ENCODE results near the gene PALS2. TPM values are rescaled to one million over a fixed set of nuclear protein-coding genes. Genes with fewer than 3 reads are reported as not detected.

PALS2 gene
- 24.9 and 26.6 TPM in 2 replicates for total RNA-seq (2014; rRNA removed; shearing (Covaris generic))
- 9.0 and 9.9 TPM in 2 replicates for polyA plus RNA-seq (2014; cell fraction: nucleus; rRNA removed)

GRCh38 chr7:24572997-24573553 lies at the start of gene PALS2:
TSS of gene PALS2 (plus strand) at chr7:24573452. CDS start at chr7:24623668, 50,216 bp downstream.
- DNase-seq (ENCODE audit: extremely low read depth, low read depth), result peak; percentile 67

DNA sequence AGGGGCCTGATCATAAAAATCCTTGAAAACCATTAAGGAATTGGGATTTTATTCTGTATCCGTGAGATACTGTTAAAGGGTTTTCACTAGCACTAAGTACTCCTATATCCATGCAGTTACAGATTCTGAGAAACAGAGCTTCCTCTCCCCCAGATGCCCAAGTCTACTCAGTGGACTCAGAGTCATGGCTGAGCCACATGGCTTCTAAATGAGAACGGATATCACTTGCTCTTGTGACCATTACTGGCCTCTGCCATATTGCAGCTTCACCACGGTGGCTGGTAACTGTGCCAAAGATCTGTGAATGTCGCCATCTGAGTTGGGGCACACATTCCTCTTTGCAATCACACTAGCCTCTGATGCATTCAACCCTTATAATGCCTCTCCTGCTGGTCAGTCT lies 42.0 kb upstream of the PALS2 start:
- DNase-seq (ENCODE audit: extremely low read depth, low read depth), result no peak

GRCh38 chr7:24536682-24537081 lies 36.6 kb upstream of the PALS2 start:
- no peak for DNase-seq (ENCODE audit: extremely low read depth, low read depth)

DNA sequence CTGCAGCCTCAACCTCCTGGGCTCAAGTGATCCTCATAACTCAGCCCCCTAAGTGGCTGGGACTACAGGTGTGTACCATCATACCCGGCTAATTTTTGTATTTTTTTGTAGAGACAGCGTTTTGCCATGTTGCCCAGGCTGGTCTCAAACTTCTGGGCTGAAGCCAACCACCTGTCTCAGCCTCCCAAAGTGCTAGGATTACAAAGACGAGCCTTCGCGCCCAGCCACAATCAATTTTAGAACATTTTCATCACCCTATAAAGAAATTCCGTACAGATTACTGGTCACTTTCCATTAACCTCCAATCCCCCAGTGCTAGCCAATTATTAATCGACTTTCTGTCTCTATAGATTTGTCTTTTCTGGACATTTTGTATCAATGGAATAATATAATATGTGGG lies 32.3 kb upstream of the PALS2 start:
- no peak for DNase-seq (ENCODE audit: extremely low read depth, low read depth)

DNA sequence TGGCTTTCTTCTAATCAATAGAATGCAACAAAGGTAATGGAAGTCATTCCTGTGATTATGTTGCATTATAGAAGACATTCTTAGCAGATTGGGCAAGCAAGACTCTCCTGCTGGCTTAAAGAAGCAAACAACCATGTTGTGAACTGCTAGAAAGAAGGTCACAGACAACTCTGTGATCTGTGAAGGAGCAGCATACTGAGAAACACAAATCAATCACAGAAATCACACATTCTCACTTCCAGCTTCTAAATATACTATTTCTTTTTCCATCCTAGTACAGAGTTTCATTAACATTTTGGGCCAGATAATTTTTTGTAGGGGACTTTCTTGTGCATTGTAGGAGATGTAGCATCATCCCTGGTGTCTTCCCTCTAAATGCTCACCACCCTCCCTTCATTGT lies 28.0 kb upstream of the PALS2 start:
- no peak for DNase-seq (ENCODE audit: extremely low read depth, low read depth)

DNA sequence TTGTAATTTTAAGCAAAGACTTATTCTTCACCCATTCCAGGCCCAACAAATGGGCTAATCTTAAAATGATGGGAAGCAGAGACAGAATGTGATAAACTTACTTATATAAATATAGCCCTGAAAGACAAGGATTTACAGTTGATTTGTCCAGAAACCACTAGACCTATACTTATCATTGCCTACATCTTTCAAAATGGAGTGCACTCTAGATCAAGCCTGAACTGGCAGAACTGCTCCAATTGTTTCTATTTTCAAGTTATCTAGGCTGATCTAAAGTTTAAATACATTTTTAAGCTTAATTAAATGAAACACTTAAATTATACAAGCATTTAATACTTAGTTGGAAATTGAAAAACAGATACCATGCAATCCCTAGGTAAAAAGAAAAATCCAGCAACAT lies 24.9 kb upstream of the PALS2 start:
- no peak for DNase-seq (ENCODE audit: extremely low read depth, low read depth)

DNA sequence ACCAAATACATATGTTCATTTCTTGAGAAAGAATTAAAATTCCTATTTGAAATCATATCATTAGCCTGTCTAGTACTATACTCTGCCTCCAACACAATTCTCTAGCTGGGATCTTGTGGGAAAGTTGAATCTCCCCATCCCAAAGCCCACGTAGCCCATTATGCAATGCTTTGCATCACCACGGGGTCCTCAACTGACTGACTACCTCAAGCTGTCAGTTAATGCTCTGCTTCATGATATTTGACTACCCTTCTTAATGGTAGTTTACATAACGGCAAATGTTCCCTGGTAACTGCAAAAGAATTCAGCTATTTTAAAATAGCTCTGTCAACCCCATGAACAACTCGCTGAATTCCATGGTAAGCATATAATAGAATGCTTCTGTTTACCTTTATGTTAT lies 23.3 kb upstream of the PALS2 start:
- DNase-seq (ENCODE audit: extremely low read depth, low read depth), result no peak

DNA sequence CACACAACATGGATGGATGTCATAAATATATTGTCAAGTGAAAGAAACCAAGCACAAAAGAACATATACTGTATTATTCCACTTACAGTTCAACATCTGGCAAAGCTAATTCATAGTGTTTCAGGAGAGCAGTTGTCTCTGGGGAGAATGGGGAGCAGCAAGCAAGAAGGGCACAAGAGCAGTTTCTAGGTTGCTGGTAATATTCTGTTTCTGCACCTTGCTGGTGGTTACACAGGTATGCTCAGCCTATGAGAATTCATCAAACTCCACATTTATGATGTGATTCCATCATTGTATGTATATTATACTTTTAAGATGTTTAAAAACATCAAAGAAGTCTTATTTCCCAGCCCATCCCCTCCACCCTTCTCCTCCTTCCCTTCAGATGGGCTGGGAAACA lies 18.1 kb upstream of the PALS2 start:
- no peak for DNase-seq (ENCODE audit: extremely low read depth, low read depth)

- no peak for DNase-seq (ENCODE audit: extremely low read depth, low read depth)
Measured at GRCh38 chr7:24555719-24556118, 17.5 kb upstream of the PALS2 start.

- no peak for DNase-seq (ENCODE audit: extremely low read depth, low read depth)
Measured at GRCh38 chr7:24560772-24561171, 12.5 kb upstream of the PALS2 start.

DNA sequence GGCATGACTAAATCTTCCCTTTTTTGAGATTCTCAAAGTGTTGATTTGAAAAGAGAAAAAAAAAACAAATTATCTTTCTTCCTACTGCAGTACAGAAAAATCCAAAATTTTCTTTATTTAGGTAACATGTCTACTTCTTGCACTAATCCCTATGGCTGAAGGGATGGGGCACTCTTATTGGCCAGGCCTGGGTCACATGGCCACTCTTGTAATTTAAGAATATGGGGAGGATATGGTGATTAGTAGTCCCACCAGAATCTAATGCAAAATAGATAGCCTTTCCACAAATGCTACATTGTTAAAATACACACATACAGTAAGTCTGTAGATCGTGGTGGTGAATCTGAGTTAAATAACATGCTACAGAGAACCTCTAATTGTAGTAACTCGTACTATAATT lies 7.0 kb upstream of the PALS2 start:
- no peak for DNase-seq (ENCODE audit: extremely low read depth, low read depth)

DNA sequence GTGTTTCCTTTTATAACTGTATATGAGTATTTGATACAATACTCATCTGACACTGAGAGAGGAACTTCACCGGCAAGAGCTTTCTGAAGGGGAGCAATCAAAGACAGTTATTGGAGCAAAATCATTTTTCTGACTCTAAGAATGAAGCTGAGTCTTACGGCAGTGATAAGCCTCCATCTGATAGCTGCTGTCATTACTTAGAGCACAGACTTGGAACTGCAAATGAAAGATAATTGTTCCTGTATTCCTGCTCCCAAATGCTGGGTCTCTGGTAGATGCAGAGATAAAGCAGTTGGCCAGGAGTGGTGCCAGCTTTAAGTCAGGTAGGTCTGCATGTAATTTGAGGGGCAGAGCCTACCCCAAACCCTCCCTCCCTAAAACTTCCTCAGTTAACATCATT lies 2.3 kb upstream of the PALS2 start:
- no peak for DNase-seq (ENCODE audit: extremely low read depth, low read depth)

GRCh38 chr7:24572016-24572392 lies 1.2 kb upstream of the PALS2 start:
- no peak for DNase-seq (ENCODE audit: extremely low read depth, low read depth)

- no peak for DNase-seq (ENCODE audit: extremely low read depth, low read depth)
Measured at GRCh38 chr7:24572393-24572996, 757 bp upstream of the PALS2 start.

GRCh38 chr7:24573554-24574338 lies 494 bp downstream of the PALS2 start:
- no peak for DNase-seq (ENCODE audit: extremely low read depth, low read depth)

- DNase-seq (ENCODE audit: extremely low read depth, low read depth), result no peak
Measured at GRCh38 chr7:24574386-24574785, 1.1 kb downstream of the PALS2 start.

DNA sequence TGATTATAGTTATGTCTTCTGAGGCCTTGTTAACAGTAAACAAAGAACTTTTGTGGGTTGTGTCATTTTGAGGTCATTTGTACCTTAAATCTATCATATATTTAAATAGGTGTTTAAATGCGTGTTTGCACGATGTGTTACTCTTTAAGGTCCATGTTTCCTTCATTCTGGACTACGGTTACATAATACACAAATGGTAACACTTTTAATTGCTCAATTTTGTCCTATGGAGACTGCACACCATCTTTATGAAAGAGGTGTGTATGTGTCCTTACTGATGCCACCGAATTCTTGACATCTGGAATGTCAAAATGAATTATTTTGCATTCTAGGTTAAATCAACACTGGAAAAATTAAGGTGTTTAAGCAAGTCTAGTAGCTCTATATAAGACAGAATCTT lies 1.7 kb downstream of the PALS2 start:
- DNase-seq (ENCODE audit: extremely low read depth, low read depth), result no peak

GRCh38 chr7:24576171-24577025 lies 3.1 kb downstream of the PALS2 start:
- DNase-seq (ENCODE audit: extremely low read depth, low read depth), result peak; percentile 52

DNA sequence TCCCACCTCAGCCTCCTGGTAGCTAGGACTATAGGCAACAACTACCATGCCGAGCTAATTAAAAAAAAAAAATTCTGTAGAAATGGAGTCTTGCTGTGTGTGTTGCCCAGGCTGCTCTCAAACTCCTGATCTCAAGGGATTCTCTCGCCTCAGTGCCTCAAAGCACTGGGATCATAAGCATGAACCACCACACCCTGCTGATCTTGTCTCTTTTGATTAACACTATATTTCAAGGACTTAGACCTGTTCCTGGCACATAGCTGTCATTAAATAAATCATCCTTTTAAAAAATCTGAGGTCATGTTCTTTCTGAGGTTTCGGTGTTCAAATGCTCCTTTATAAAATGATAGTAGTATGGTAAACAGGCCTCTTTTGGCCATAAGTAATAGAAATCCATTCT lies 4.8 kb downstream of the PALS2 start:
- DNase-seq (ENCODE audit: extremely low read depth, low read depth), result no peak

DNA sequence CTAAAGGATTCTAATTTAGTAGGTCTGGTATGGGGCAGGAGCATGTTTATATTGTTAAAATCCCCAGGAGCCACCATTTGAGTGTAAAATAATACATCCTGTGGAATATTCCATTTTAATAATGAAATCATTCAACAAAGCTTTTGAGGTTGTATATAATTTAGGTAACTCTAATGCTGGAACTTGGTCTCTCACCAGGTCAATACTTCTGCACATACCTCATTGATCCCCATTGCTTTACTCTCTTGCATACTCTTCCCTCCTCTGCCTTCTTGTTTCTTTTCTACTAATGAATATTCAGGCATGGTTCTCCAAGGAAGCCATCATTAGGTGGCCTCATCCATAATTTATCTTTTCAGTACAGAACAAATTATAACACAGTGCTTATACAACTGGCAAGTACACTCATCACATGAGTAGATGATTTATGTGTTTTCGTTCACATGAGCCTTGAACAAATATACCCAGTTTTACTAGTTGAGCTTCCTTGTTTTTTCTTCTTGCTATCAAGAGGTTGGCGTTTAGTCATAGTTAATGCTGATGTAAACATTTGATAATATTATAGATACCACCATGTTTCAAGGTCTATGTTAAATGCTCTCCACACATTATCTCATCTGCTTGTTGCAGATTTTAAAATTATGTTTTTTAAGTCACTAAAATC lies 7.2 kb downstream of the PALS2 start:
- DNase-seq (ENCODE audit: extremely low read depth, low read depth), result no peak

DNA sequence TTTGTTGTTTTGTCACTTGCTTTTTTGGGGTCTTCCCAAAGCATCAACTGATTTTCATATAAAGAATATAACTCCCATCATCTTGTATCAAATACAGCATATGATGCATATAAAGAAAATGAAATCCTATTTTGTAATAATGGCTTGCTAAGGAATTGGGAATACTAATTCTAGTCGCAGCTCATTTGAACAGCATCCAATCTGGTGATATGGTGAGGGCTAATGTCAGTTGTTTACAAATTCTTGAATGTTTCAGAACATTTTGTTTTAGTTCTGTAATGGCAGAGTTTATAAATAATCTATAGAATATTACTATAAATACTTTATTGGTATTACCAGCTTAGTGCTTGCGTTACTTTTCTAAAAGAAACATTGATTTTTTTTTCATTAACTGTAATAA lies 8.9 kb downstream of the PALS2 start:
- no peak for DNase-seq (ENCODE audit: extremely low read depth, low read depth)

Data from NCI-H460 (cell line).